ENCODE data around the gene HSF2.

Gene HSF2

DNA sequence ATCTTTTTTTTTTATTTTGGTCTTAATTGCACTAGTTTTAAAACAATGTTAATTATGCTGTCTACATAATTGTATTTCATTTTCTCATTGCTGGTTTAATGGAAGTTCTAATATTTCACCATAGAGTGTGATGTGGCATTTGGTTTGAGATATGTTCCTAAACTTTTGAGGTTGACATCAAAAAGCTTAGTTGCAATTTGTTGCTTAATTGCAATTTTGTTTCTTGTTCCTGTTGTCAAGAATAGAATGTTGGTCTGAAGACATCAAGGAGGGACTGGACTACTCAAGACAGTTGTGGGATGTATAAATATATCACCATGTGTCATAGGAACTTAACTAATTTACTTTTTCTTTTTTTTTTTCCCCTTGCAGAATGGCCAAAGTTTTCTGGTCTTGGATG, 12.5 kb downstream of the HSF2 start:
- ChIA-PET POLR2A (ENCODE audit: low non-redundant PET) (no interaction called here), CTCF (interaction anchor here (0.7 to 1.2 kb wide), 2 partner anchors 12 to 593 kb away, joined by 3 to 4 read pairs; no protein-coding TSS in a partner anchor)
- H3K27ac ChIP-seq, result no peak overlapping the region
- TF ChIP-seq CTCF (conservative IDR thresholded peaks at IDR 0.05; ENCODE audit: low read depth), result no peak
- DNase-seq (ENCODE audit: low spot score), result no peak

GRCh38 chr6:122416825-122417224, 17.4 kb downstream of the HSF2 start:
- ChIA-PET POLR2A (ENCODE audit: low non-redundant PET) (no interaction called here), CTCF (no interaction called here)
- H3K27ac ChIP-seq, result no peak overlapping the region
- no peak for TF ChIP-seq CTCF (conservative IDR thresholded peaks at IDR 0.05; ENCODE audit: low read depth)
- no peak for DNase-seq (ENCODE audit: low spot score)

- POLR2A ChIA-PET (ENCODE audit: low non-redundant PET), result no interaction called here
- TF ChIP-seq CTCF (conservative IDR thresholded peaks at IDR 0.05; ENCODE audit: low read depth), result no peak
- H3K27ac ChIP-seq, result no peak overlapping the region
- no peak for DNase-seq (ENCODE audit: low spot score)
- CTCF ChIA-PET, result no interaction called here
Measured at GRCh38 chr6:122422003-122422402, 22.6 kb downstream of the HSF2 start.

GRCh38 chr6:122422614-122423267, 23.3 kb downstream of the HSF2 start:
- ChIA-PET POLR2A (ENCODE audit: low non-redundant PET) (no interaction called here), CTCF (no interaction called here)
- no peak overlapping the region for H3K27ac ChIP-seq
- no peak for DNase-seq (ENCODE audit: low spot score)
- TF ChIP-seq CTCF (conservative IDR thresholded peaks at IDR 0.05; ENCODE audit: low read depth), result no peak

DNA sequence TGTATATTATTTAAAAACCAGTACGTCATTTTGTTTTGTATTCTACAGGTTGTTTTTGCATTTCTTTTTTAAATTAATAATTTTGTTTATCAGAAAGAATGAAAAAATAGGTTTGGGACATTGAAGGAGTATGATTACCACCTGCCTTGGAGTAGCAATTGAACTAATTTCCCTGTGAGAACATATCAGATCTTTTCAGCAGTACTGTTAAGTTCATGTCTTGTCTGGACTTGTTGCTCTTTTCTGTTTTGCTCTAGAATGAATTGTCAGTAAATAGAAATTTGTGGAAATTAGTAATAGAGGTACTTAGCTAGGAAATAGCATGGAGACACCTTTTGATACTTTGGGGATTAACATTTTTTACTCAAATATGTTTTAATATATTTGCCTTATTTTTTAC, 24.3 kb downstream of the HSF2 start:
- ChIA-PET CTCF (no interaction called here), POLR2A (ENCODE audit: low non-redundant PET) (no interaction called here)

GRCh38 chr6:122426597-122426996, 27.1 kb downstream of the HSF2 start:
- ChIA-PET CTCF (no interaction called here), POLR2A (ENCODE audit: low non-redundant PET) (no interaction called here)
- no peak for DNase-seq (ENCODE audit: low spot score)
- no peak for TF ChIP-seq CTCF (conservative IDR thresholded peaks at IDR 0.05; ENCODE audit: low read depth)
- H3K27ac ChIP-seq, result no peak overlapping the region

More for the DNA sequence above, 24.3 kb downstream of the HSF2 start:
- H3K27ac ChIP-seq, result no peak overlapping the region
- no peak for TF ChIP-seq CTCF (conservative IDR thresholded peaks at IDR 0.05; ENCODE audit: low read depth)
- no peak for DNase-seq (ENCODE audit: low spot score)

All from RWPE1 (cell line).